IMR-90 (cell line): ENCODE measurements around the gene NR2F2. TPM values are rescaled to one million over a fixed set of nuclear protein-coding genes. Genes with fewer than 3 reads are reported as not detected.

Experiments used
- ATAC-seq: fragments of 200-7000 bp; cut with Tn5 transposase; 2 replicates; pipeline ENCODE4 v1.9.1; 2020; ENCODE audit warnings: low read depth, mild to moderate bottlenecking, moderate library complexity
- BruUV-seq: library from RNA; stranded (reverse); fragments of 400-500 nt; replicated peaks from 2 replicates; lab custom pipeline; 2021; lab: Mats Ljungman, UMichigan
- CTCF ChIA-PET: fragments of 300-600 bp; formaldehyde crosslinking; extraction: SDS; loops from one replicate; lab custom pipeline; 2021; ENCODE audit warnings: antibody characterized with exemption; lab: Yijun Ruan, JAX
- POLR2A ChIA-PET: fragments of 300-600 bp; sonication (Branson Sonifier 250); formaldehyde crosslinking; loops from one replicate; lab custom pipeline; 2022; ENCODE audit warnings: antibody characterized with exemption; ENCODE audit not compliant: unreplicated experiment; lab: Charles Lee
- DNase-seq: peaks from one replicate; pipeline ENCODE4 v3.0.0; 2013
- H2AFZ ChIP-seq: replicated peaks from 2 replicates; pipeline ENCODE3; 2013; ENCODE audit warnings: low read length, mild to moderate bottlenecking; ENCODE audit not compliant: poor library complexity
- H2AK5ac ChIP-seq: 2 replicates; pipeline ENCODE4 v1.6.1; 2013; ENCODE audit warnings: low read depth, low read length, inconsistent platforms
- H2AK9ac ChIP-seq: replicated peaks from 2 replicates; pipeline ENCODE3; 2013; ENCODE audit warnings: mild to moderate bottlenecking, low read depth, low read length, moderate library complexity; ENCODE audit not compliant: poor library complexity
- H2BK120ac ChIP-seq: 2 replicates; pipeline ENCODE4 v1.6.1; 2013; ENCODE audit warnings: low read depth, low read length, inconsistent platforms
- H2BK15ac ChIP-seq: 3 replicates; pipeline ENCODE4 v1.6.1; 2013; ENCODE audit warnings: low read depth, low read length, inconsistent platforms
- H2BK20ac ChIP-seq: 2 replicates; pipeline ENCODE4 v1.6.1; 2013; ENCODE audit warnings: low read depth, mild to moderate bottlenecking, inconsistent platforms, low read length, moderate library complexity
- H2BK5ac ChIP-seq: 2 replicates; pipeline ENCODE4 v1.6.1; 2013; ENCODE audit warnings: mild to moderate bottlenecking, low read depth, low read length, inconsistent platforms; ENCODE audit not compliant: poor library complexity, severe bottlenecking
- H3K14ac ChIP-seq: replicated peaks from 2 replicates; pipeline ENCODE4 v1.6.1; 2013; ENCODE audit warnings: low read depth, low read length, inconsistent platforms
- H3K18ac ChIP-seq: 2 replicates; pipeline ENCODE4 v1.6.1; 2013; ENCODE audit warnings: low read depth, low read length, control low read depth
- H3K23ac ChIP-seq: 2 replicates; pipeline ENCODE4 v1.6.1; 2013; ENCODE audit warnings: low read depth, low read length, inconsistent platforms
- H3K27ac ChIP-seq: 2 replicates; pipeline ENCODE4 v1.5.1; 2013; ENCODE audit warnings: mild to moderate bottlenecking, control low read depth, low read length; ENCODE audit not compliant: insufficient read depth
- H3K27me3 ChIP-seq: 2 replicates; pipeline ENCODE4 v1.6.1; 2013; ENCODE audit warnings: low read length; ENCODE audit not compliant: control insufficient read depth, insufficient read depth
- H3K36me3 ChIP-seq: 2 replicates; pipeline ENCODE4 v1.6.1; 2013; ENCODE audit warnings: low read length, mixed read lengths; ENCODE audit not compliant: control insufficient read depth, insufficient read depth
- H3K4ac ChIP-seq: 2 replicates; pipeline ENCODE4 v1.6.1; 2013; ENCODE audit warnings: low read depth, low read length, inconsistent platforms
- H3K4me1 ChIP-seq: 2 replicates; pipeline ENCODE4 v1.6.1; 2013; ENCODE audit warnings: low read length, mixed read lengths; ENCODE audit not compliant: control insufficient read depth, insufficient read depth
- H3K4me2 ChIP-seq: 2 replicates; pipeline ENCODE4 v1.6.1; 2013; ENCODE audit warnings: low read depth, mild to moderate bottlenecking, control low read depth, low read length, moderate library complexity
- H3K4me3 ChIP-seq: 2 replicates; pipeline ENCODE4 v1.5.1; 2013; ENCODE audit warnings: low read depth, mild to moderate bottlenecking, control low read depth, low read length, moderate library complexity; ENCODE audit not compliant: insufficient read depth
- H3K56ac ChIP-seq: 2 replicates; pipeline ENCODE4 v1.6.1; 2013; ENCODE audit warnings: low read length, inconsistent platforms; ENCODE audit not compliant: insufficient read depth; ENCODE audit errors: extremely low read depth
- H3K79me1 ChIP-seq, 2 experiments: 2 replicates each; pipeline ENCODE4 v1.6.1; 2013; ENCODE audit warnings: low read length in 2 of 2, inconsistent platforms in 1 of 2, low read depth in 1 of 2
- H3K9ac ChIP-seq: 2 replicates; pipeline ENCODE4 v1.6.1; 2013; ENCODE audit warnings: low read depth, low read length, control low read depth
- H3K9me1 ChIP-seq: 2 replicates; pipeline ENCODE4 v1.6.1; 2013; ENCODE audit warnings: low read length, inconsistent platforms; ENCODE audit not compliant: insufficient read depth
- H3K9me3 ChIP-seq: 2 replicates; pipeline ENCODE4 v1.6.1; 2013; ENCODE audit warnings: low read length; ENCODE audit not compliant: control insufficient read depth, insufficient read depth
- H4K20me1 ChIP-seq: 2 replicates; pipeline ENCODE4 v1.6.1; 2013; ENCODE audit warnings: low read length, inconsistent platforms; ENCODE audit not compliant: insufficient read depth
- H4K5ac ChIP-seq: 2 replicates; pipeline ENCODE4 v1.6.1; 2013; ENCODE audit warnings: mild to moderate bottlenecking, low read depth, low read length, control low read depth
- H4K8ac ChIP-seq, 2 experiments: 2 replicates each; pipeline ENCODE4 v1.6.1; 2013; ENCODE audit warnings: low read depth in 2 of 2, low read length in 2 of 2, control low read depth in 1 of 2, inconsistent platforms in 1 of 2
- H4K91ac ChIP-seq: 2 replicates; pipeline ENCODE4 v1.6.1; 2013; ENCODE audit warnings: low read depth, low read length, inconsistent platforms; ENCODE audit not compliant: insufficient read depth
- CHD1 ChIP-seq: IDR thresholded peaks from 2 replicates; pipeline ENCODE4 v1.6.1; 2012; ENCODE audit warnings: low read depth, low read length, improper control_type of control experiment
- CTCF ChIP-seq: conservative IDR thresholded peaks from 2 replicates; pipeline ENCODE4 v1.5.1; 2012; ENCODE audit warnings: mild to moderate bottlenecking, low read depth, low read length, improper control_type of control experiment
- FOS ChIP-seq: fragments of 150-350 bp; IDR thresholded peaks from 2 replicates; pipeline ENCODE4 v1.6.1; 2016; ENCODE audit warnings: low read depth, low read length
- MAFK ChIP-seq: IDR thresholded peaks from 2 replicates; pipeline ENCODE4 v1.6.1; 2012; ENCODE audit warnings: low read depth, low read length, improper control_type of control experiment
- MAZ ChIP-seq: IDR thresholded peaks from 2 replicates; pipeline ENCODE4 v1.6.1; 2012; ENCODE audit warnings: low read depth, mild to moderate bottlenecking, low read length, improper control_type of control experiment, moderate library complexity, borderline replicate concordance
- MXI1 ChIP-seq: IDR thresholded peaks from 2 replicates; pipeline ENCODE4 v1.6.1; 2012; ENCODE audit warnings: low read depth, mild to moderate bottlenecking, low read length, moderate library complexity, borderline replicate concordance
- NFE2L2 ChIP-seq: fragments of 150-350 bp; IDR thresholded peaks from 2 replicates; pipeline ENCODE4 v1.6.1; 2016; ENCODE audit warnings: low read depth, mild to moderate bottlenecking, low read length
- POLR2A ChIP-seq: IDR thresholded peaks from 2 replicates; pipeline ENCODE4 v1.6.1; 2012; ENCODE audit warnings: mild to moderate bottlenecking, low read depth, low read length
- RAD21 ChIP-seq: IDR thresholded peaks from 2 replicates; pipeline ENCODE4 v1.6.1; 2012; ENCODE audit warnings: low read length, improper control_type of control experiment
- RCOR1 ChIP-seq: IDR thresholded peaks from 2 replicates; pipeline ENCODE4 v1.6.1; 2012; ENCODE audit warnings: mild to moderate bottlenecking, low read length, improper control_type of control experiment; ENCODE audit not compliant: insufficient replicate concordance
- RFX5 ChIP-seq: IDR thresholded peaks from 2 replicates; pipeline ENCODE4 v1.8.0; 2012; ENCODE audit warnings: low read depth, mild to moderate bottlenecking, low read length, moderate library complexity
- SMC3 ChIP-seq: fragments of 150-350 bp; IDR thresholded peaks from 2 replicates; pipeline ENCODE4 v1.6.1; 2016; ENCODE audit warnings: low read depth, mild to moderate bottlenecking, antibody characterized with exemption, low read length, moderate library complexity
- USF2 ChIP-seq: fragments of 150-350 bp; IDR thresholded peaks from 2 replicates; pipeline ENCODE4 v1.6.1; 2017; ENCODE audit warnings: mild to moderate bottlenecking, antibody characterized with exemption, low read length, low read depth
- WGBS, 2 experiments: methylation state at CpG; one replicate each; pipeline versions ENCODE4 v1.1.5 to v1.1.7; 2013; ENCODE audit warnings: missing lambda C conversion rate in 2 of 2; ENCODE audit not compliant: insufficient read length in 1 of 2; ENCODE audit errors: extremely low coverage in 2 of 2; 5-methylcytosine and 5-hydroxymethylcytosine counted together
- dilution Hi-C: fragments of 300-500 bp; cut with HindIII; formaldehyde crosslinking; loops from one replicate; pipeline ENCODE4 v1.14.3; 2018; ENCODE audit warnings: low sequenced_read_pairs; ENCODE audit not compliant: unreplicated experiment
- in situ Hi-C: fragments of 300-500 bp; cut with MboI; formaldehyde crosslinking; loops from 3 replicates; pipeline ENCODE4 v1.14.3; 2019; ENCODE audit warnings: low sequenced_read_pairs, inconsistent platforms, mixed read lengths
- intact Hi-C: fragments of 100-400 bp; cut with micrococcal nuclease; formaldehyde crosslinking; loops from 2 replicates; pipeline ENCODE4 v1.10.0; 2022
- polyA plus RNA-seq, 3 experiments: library from polyadenylated mRNA; depleted of rRNA; stranded (reverse); fragments of >200 nt; gene quantifications; 2 replicates each; pipeline ENCODE4 v1.2.3, GENCODE V29; 2012; ENCODE audit warnings: low replicate concordance in 1 of 3
- total RNA-seq: library from RNA; depleted of rRNA; stranded (reverse); fragments of >200 nt; gene quantifications from 2 replicates; pipeline ENCODE4 v1.2.3, GENCODE V29; 2012

Gene NR2F2
- total and polyA plus RNA-seq, 2 of the 4 experiments (the other 2 are of a cell fraction), result 20.3 to 161 TPM

GRCh38 chr15:96362011-96362754, 31.7 kb downstream of the NR2F2 start:
- no peak overlapping the region for H3K4ac ChIP-seq
- no peak overlapping the region for H3K4me3 ChIP-seq
- no peak overlapping the region for H4K8ac ChIP-seq
- no peaks in the 10 kb centered on the region for H4K20me1 ChIP-seq
- TF ChIP-seq RCOR1 (no peak), RAD21 (no peak), CHD1 (no peak), RFX5 (no peak), USF2 (no peak), MAFK (no peak), POLR2A (no peak), NFE2L2 (no peak), CTCF (no peak), FOS (no peak), MAZ (no peak), MXI1 (no peak), SMC3 (no peak)
- no peak for DNase-seq
- H3K9me3 ChIP-seq, result no peaks in the 10 kb centered on the region; the same call in 1 of the 2 replicates
- H2BK120ac ChIP-seq, result no peak overlapping the region
- H2AK5ac ChIP-seq, result no peak overlapping the region
- H3K36me3 ChIP-seq, result no peaks in the 10 kb centered on the region; the same call in 1 of the 2 replicates
- no peak overlapping the region for H4K91ac ChIP-seq
- no peak overlapping the region for H3K4me2 ChIP-seq
- H2BK15ac ChIP-seq, result no peak overlapping the region
- H3K9ac ChIP-seq, result no peak overlapping the region
- H3K79me1 ChIP-seq, result peaks cover 12 to 24% of the 10 kb centered on the region in 2 experiments
- in situ Hi-C loops (no loop called here), intact Hi-C loops (no loop called here), dilution Hi-C loops (no loop called here)
- no peaks in the 10 kb centered on the region for H3K9me1 ChIP-seq
- no peak overlapping the region for H3K56ac ChIP-seq
- H4K5ac ChIP-seq, result no peak overlapping the region
- no peak overlapping the region for H2AFZ ChIP-seq
- H2BK5ac ChIP-seq, result no peak overlapping the region
- WGBS, 2 experiments, result 100% methylated on average over 1 of the region's 21 CpGs; no CpG with 5 or more reads in 1 of the 2 experiments
- no peak overlapping the region for H2BK20ac ChIP-seq
- H3K23ac ChIP-seq, result no peak overlapping the region
- H3K4me1 ChIP-seq, result peaks cover 2% of the 10 kb centered on the region; the same call in 1 of the 2 replicates
- no peaks in the 10 kb centered on the region; the same call in 1 of the 2 replicates for H3K27me3 ChIP-seq
- ChIA-PET POLR2A (no interaction called here), CTCF (interaction anchor here (0.8 kb wide), 1 partner anchor 101 kb away, joined by 5 read pairs; no protein-coding TSS in a partner anchor)
- no peak overlapping the region for H3K18ac ChIP-seq
- H3K14ac ChIP-seq, result no peak overlapping the region
- H3K27ac ChIP-seq, result no peak overlapping the region
- no peak overlapping the region for H2AK9ac ChIP-seq
- BruUV-seq, result no TSS peak
- ATAC-seq, result no peak
